Measurements from ENCODE around the gene TRPM5.

The TRPM5 gene

GRCh38 chr11:2439820-2440219 is 4.5 kb downstream of the TRPM5 start:
- no peaks in the 10 kb centered on the region for H3K4me1 ChIP-seq (ENCODE audit: control insufficient read depth, insufficient read depth, low read length)
- no peak overlapping the region for H3K4me3 ChIP-seq (ENCODE audit: low read length)
- peaks cover 48% of the 10 kb centered on the region for H3K27me3 ChIP-seq (ENCODE audit: control insufficient read depth, insufficient read depth, low read length)
- H3K9ac ChIP-seq (ENCODE audit: low read depth, low read length), result no peak overlapping the region
- no peaks in the 10 kb centered on the region for H3K36me3 ChIP-seq (ENCODE audit: insufficient read depth, low read length)
- no peaks in the 10 kb centered on the region for H3K9me3 ChIP-seq (replicated peaks; ENCODE audit: low read length)
- H3K4me2 ChIP-seq (ENCODE audit: low read length), result no peak overlapping the region

- no peak overlapping the region for H3K4me3 ChIP-seq (ENCODE audit: low read length)
- H3K27me3 ChIP-seq (ENCODE audit: control insufficient read depth, insufficient read depth, low read length), result peaks cover 37% of the 10 kb centered on the region
- no peaks in the 10 kb centered on the region for H3K36me3 ChIP-seq (ENCODE audit: insufficient read depth, low read length)
- no peaks in the 10 kb centered on the region for H3K4me1 ChIP-seq (ENCODE audit: control insufficient read depth, insufficient read depth, low read length)
- H3K9ac ChIP-seq (ENCODE audit: low read depth, low read length), result no peak overlapping the region
- no peak overlapping the region for H3K4me2 ChIP-seq (ENCODE audit: low read length)
- no peaks in the 10 kb centered on the region for H3K9me3 ChIP-seq (replicated peaks; ENCODE audit: low read length)
Measured at GRCh38 chr11:2437516-2437915, 6.8 kb downstream of the TRPM5 start.

GRCh38 chr11:2436521-2437031 is 7.7 kb downstream of the TRPM5 start:
- Histone ChIP-seq H3K9ac (ENCODE audit: low read depth, low read length) (no peak overlapping the region), H3K4me1 (ENCODE audit: control insufficient read depth, insufficient read depth, low read length) (no peaks in the 10 kb centered on the region), H3K4me2 (ENCODE audit: low read length) (no peak overlapping the region), H3K27me3 (ENCODE audit: control insufficient read depth, insufficient read depth, low read length) (peaks cover 32% of the 10 kb centered on the region), H3K4me3 (ENCODE audit: low read length) (no peak overlapping the region), H3K9me3 (replicated peaks; ENCODE audit: low read length) (no peaks in the 10 kb centered on the region), H3K36me3 (ENCODE audit: insufficient read depth, low read length) (no peaks in the 10 kb centered on the region)

DNA sequence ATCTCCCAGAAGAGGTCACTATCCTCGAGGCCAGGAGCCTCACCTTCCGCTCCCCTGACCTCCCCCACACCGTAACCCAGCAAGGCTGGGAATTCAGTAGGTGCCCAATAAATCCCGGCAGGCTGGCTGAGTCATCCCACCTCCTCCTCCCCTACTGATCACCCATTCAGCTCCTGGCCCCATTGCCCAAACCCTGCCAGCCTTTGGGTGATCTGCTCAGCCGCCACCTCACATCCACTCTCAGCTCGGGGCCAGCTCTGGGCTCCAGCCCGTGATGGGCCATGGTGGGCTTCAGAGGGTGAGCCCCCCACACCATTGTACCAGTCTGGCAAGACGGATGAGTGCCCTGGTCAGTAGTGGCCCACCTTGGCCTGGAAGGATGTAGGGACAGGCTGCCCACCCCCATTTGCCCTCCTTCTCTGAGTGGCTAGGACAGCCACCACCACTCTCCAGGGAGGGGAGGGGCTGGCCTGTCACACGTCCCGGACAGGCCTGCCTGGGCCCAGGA is 8.2 kb downstream of the TRPM5 start:
- Histone ChIP-seq H3K9ac (ENCODE audit: low read depth, low read length) (no peak overlapping the region), H3K36me3 (ENCODE audit: insufficient read depth, low read length) (no peaks in the 10 kb centered on the region), H3K4me1 (ENCODE audit: control insufficient read depth, insufficient read depth, low read length) (no peaks in the 10 kb centered on the region), H3K4me3 (ENCODE audit: low read length) (no peak overlapping the region), H3K9me3 (replicated peaks; ENCODE audit: low read length) (no peaks in the 10 kb centered on the region), H3K4me2 (ENCODE audit: low read length) (no peak overlapping the region), H3K27me3 (ENCODE audit: control insufficient read depth, insufficient read depth, low read length) (peaks cover 32% of the 10 kb centered on the region)

DNA sequence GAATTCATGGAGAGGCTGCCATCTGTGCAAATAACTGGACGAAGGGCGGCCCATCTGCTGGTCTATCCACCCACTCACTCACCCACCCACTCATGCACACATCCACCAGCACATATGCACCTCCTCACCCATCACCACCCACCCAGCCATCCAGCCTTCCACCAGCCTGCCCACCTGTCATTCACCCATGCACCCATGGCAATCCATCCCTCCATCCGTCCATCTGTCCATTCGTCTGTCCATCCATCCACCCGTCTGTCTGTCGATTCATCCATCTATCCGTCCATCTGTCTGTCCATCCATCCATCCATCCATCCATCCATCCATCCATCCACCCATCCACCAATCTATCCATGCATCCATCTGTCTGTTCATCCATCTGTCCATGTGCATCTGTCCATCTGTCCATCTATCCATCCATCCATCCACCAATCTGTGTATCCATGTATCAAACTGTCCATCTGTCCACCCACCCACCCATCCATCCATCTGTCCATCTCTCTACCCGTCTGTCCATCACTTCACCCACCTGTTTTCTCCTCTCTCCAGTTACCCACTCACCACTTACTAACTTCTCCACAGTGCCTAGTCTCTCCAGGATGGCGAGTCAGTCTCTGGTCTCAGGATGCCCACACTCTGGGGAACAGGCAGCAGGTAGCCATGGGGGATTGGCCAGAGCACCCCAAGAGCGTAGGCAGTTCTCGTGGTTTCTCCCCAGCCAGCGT is 8.9 kb downstream of the TRPM5 start:
- no peak overlapping the region for H3K9ac ChIP-seq (ENCODE audit: low read depth, low read length)
- H3K4me1 ChIP-seq (ENCODE audit: control insufficient read depth, insufficient read depth, low read length), result no peaks in the 10 kb centered on the region
- H3K36me3 ChIP-seq (ENCODE audit: insufficient read depth, low read length), result no peaks in the 10 kb centered on the region
- no peaks in the 10 kb centered on the region for H3K9me3 ChIP-seq (replicated peaks; ENCODE audit: low read length)
- H3K4me3 ChIP-seq (ENCODE audit: low read length), result no peak overlapping the region
- H3K4me2 ChIP-seq (ENCODE audit: low read length), result no peak overlapping the region
- H3K27me3 ChIP-seq (ENCODE audit: control insufficient read depth, insufficient read depth, low read length), result peaks cover 32% of the 10 kb centered on the region

- Histone ChIP-seq H3K9ac (ENCODE audit: low read depth, low read length) (no peak overlapping the region), H3K36me3 (ENCODE audit: insufficient read depth, low read length) (no peaks in the 10 kb centered on the region), H3K4me1 (ENCODE audit: control insufficient read depth, insufficient read depth, low read length) (no peaks in the 10 kb centered on the region), H3K9me3 (replicated peaks; ENCODE audit: low read length) (no peaks in the 10 kb centered on the region), H3K4me2 (ENCODE audit: low read length) (no peak overlapping the region), H3K4me3 (ENCODE audit: low read length) (no peak overlapping the region), H3K27me3 (ENCODE audit: control insufficient read depth, insufficient read depth, low read length) (peaks cover 25% of the 10 kb centered on the region)
Measured at GRCh38 chr11:2434506-2435255, 9.6 kb downstream of the TRPM5 start.

- Histone ChIP-seq H3K4me3 (ENCODE audit: low read length) (no peak overlapping the region), H3K36me3 (ENCODE audit: insufficient read depth, low read length) (no peaks in the 10 kb centered on the region), H3K9ac (ENCODE audit: low read depth, low read length) (no peak overlapping the region), H3K4me1 (ENCODE audit: control insufficient read depth, insufficient read depth, low read length) (no peaks in the 10 kb centered on the region), H3K4me2 (ENCODE audit: low read length) (no peak overlapping the region), H3K27me3 (ENCODE audit: control insufficient read depth, insufficient read depth, low read length) (peaks cover 24% of the 10 kb centered on the region), H3K9me3 (replicated peaks; ENCODE audit: low read length) (no peaks in the 10 kb centered on the region)
Measured at GRCh38 chr11:2434008-2434407, 10.3 kb downstream of the TRPM5 start.

DNA sequence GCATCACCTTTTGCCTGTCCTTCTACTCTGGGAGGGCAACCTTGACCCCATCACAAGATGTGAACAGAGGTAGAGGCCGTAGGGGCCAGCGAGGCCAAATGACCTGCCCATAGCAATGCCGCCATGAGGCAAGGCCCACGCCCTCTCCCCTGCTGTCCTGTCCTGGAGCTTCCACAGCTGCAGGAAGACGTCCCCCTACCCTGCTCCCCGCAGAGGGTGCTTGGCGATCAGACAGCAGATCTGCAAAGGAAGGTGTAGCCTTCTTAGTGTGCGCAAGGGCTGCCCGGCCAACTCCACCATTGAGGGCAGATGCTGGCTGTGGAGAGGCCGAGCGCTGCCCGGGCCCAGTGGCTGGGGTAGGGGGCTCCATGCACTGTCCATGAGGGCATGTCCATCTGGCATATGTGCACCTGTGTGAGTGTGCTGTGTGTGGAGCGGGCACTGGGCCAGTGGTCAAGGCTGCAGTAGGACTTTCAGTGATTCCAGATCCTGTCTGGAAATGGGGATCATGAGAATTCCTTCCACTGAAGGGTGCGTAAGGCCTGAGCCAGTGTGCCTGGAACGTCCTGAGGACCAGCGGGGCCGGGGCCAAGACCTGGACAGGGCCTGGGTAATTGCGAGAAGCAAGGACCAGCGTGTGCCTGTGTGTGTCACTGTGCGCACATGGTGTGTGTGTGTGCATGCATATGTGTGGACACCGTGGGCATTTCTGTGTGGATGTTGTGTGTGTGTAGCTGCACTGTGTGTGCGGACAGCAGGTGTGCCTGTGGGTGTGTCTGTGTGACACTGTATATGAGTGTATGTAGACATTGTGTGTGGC is 11.0 kb downstream of the TRPM5 start:
- Histone ChIP-seq H3K9me3 (replicated peaks; ENCODE audit: low read length) (no peaks in the 10 kb centered on the region), H3K4me3 (ENCODE audit: low read length) (no peak overlapping the region), H3K4me2 (ENCODE audit: low read length) (no peak overlapping the region), H3K27me3 (ENCODE audit: control insufficient read depth, insufficient read depth, low read length) (peaks cover 20% of the 10 kb centered on the region), H3K36me3 (ENCODE audit: insufficient read depth, low read length) (no peaks in the 10 kb centered on the region), H3K9ac (ENCODE audit: low read depth, low read length) (no peak overlapping the region), H3K4me1 (ENCODE audit: control insufficient read depth, insufficient read depth, low read length) (no peaks in the 10 kb centered on the region)

DNA sequence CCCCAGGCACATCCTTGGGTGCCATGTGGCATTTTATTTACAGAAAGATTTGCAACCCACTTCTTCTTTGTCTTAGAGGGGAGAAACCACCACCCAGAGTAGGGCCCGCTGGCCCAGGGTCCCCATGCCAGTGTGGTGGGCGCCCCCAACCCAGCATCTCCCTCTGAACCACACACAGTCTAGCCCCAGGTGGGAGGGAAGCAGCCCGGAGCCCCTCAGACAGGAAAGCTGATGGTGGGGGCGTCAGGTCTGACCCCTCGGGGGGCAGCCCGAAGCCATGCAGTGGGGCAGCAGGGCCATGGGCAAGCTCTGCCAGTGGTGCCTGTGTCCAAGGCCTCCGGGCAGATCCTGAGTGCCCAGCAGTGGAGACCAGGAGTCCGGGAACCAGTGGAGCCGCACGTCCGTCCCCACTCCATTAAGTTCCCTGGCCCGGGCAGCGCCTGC is 11.7 kb downstream of the TRPM5 start:
- H3K27me3 ChIP-seq (ENCODE audit: control insufficient read depth, insufficient read depth, low read length), result peaks cover 17% of the 10 kb centered on the region
- H3K4me2 ChIP-seq (ENCODE audit: low read length), result no peak overlapping the region
- no peaks in the 10 kb centered on the region for H3K9me3 ChIP-seq (replicated peaks; ENCODE audit: low read length)
- no peak overlapping the region for H3K4me3 ChIP-seq (ENCODE audit: low read length)
- H3K9ac ChIP-seq (ENCODE audit: low read depth, low read length), result no peak overlapping the region
- H3K4me1 ChIP-seq (ENCODE audit: control insufficient read depth, insufficient read depth, low read length), result no peaks in the 10 kb centered on the region
- no peaks in the 10 kb centered on the region for H3K36me3 ChIP-seq (ENCODE audit: insufficient read depth, low read length)

DNA sequence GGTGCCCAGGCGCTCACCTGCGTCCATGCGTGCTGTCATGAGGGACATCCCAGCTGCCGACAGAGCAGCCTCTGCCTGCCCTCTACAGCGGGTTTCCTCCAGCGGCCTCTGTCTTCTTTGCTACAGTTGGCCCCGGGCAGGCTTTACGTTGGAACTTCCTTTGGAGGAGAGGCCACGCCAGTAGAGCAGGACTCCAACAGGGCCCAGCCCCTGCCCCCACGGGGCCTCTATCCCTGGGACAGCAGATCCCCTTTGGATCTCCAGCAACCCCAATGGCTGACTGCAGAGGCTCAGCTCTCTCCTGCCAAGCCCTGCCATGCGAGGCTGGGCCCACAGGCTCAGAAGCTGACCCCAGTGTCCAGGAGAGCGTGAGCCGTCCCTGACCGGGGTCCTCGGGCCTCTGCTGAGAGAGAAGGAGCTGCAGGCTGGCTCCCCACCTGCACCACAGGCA is 12.1 kb downstream of the TRPM5 start:
- peaks cover 13% of the 10 kb centered on the region for H3K27me3 ChIP-seq (ENCODE audit: control insufficient read depth, insufficient read depth, low read length)
- no peaks in the 10 kb centered on the region for H3K4me1 ChIP-seq (ENCODE audit: control insufficient read depth, insufficient read depth, low read length)
- no peak overlapping the region for H3K4me3 ChIP-seq (ENCODE audit: low read length)
- no peaks in the 10 kb centered on the region for H3K9me3 ChIP-seq (replicated peaks; ENCODE audit: low read length)
- no peak overlapping the region for H3K9ac ChIP-seq (ENCODE audit: low read depth, low read length)
- H3K4me2 ChIP-seq (ENCODE audit: low read length), result no peak overlapping the region
- H3K36me3 ChIP-seq (ENCODE audit: insufficient read depth, low read length), result no peaks in the 10 kb centered on the region

DNA sequence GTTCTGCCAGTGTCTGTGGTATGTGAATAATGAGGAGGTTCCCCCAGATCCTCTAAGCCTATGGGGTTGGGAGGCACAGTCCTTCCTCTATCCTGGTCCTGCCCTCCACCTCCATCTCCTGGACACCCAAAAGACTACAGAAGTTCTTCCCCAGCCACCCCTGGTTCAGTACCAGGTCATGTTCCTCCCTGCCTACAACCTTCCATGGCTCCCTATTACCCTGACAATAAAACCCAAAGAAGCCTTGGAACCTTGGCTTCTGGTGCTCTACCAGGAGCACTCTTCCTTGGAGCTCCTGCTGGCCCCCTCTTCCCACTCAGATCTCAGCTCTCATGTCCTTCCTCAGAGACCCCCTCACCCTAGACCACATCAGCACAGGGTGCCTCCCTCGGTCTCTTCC is 12.9 kb downstream of the TRPM5 start:
- H3K27me3 ChIP-seq (ENCODE audit: control insufficient read depth, insufficient read depth, low read length), result peaks cover 7% of the 10 kb centered on the region
- no peak overlapping the region for H3K9ac ChIP-seq (ENCODE audit: low read depth, low read length)
- no peaks in the 10 kb centered on the region for H3K9me3 ChIP-seq (replicated peaks; ENCODE audit: low read length)
- H3K4me3 ChIP-seq (ENCODE audit: low read length), result no peak overlapping the region
- H3K4me1 ChIP-seq (ENCODE audit: control insufficient read depth, insufficient read depth, low read length), result no peaks in the 10 kb centered on the region
- H3K4me2 ChIP-seq (ENCODE audit: low read length), result no peak overlapping the region
- H3K36me3 ChIP-seq (ENCODE audit: insufficient read depth, low read length), result no peaks in the 10 kb centered on the region
